Testis (tissue), 3 donors: ENCODE results near the gene MAPRE2. TPM values are rescaled to one million over a fixed set of nuclear protein-coding genes. Genes with fewer than 3 reads are reported as not detected.

Experiments used
- DNase-seq: peaks from one replicate; pipeline ENCODE4 v3.0.0-alpha.2; 2019
- H3K27ac ChIP-seq, 2 donors: fragments of 200-600 bp; sonication (generic); one replicate each; pipeline ENCODE4 v1.5.1; 2019
- H3K27me3 ChIP-seq: fragments of 200-600 bp; sonication (generic); one replicate; pipeline ENCODE4 v1.5.1; 2019
- H3K36me3 ChIP-seq: fragments of 200-600 bp; sonication (generic); one replicate; pipeline ENCODE4 v1.5.1; 2017; ENCODE audit warnings: low read depth; ENCODE audit errors: missing control alignments
- H3K4me1 ChIP-seq: fragments of 200-600 bp; sonication (generic); one replicate; pipeline ENCODE4 v1.5.1; 2019
- H3K4me3 ChIP-seq, 2 donors: fragments of 200-600 bp; sonication (generic); one replicate each; pipeline ENCODE4 v1.5.1; 2017 to 2019
- H3K9me3 ChIP-seq: fragments of 200-600 bp; sonication (generic); one replicate; pipeline ENCODE4 v1.5.1; 2017
- POLR2A ChIP-seq: fragments of 450-650 bp; IDR thresholded peaks from one replicate; pipeline ENCODE4 v1.6.1; 2017; ENCODE audit warnings: antibody characterized with exemption, mild to moderate bottlenecking, moderate library complexity
- WGBS, 2 donors: methylation state at CpG; one replicate each; pipeline ENCODE4 v1.1.5; 2018; 5-methylcytosine and 5-hydroxymethylcytosine counted together
- intact Hi-C: fragments of 100-400 bp; cut with DNase I; formaldehyde crosslinking; loops from one replicate; pipeline ENCODE4 v1.15.1; 2023; ENCODE audit warnings: low total_unique reads
- polyA plus RNA-seq: library from polyadenylated mRNA; stranded (reverse); fragments of 350-450 nt; fragmentation: Illumina TruSeq; extraction: RNeasy Lipid Tissue Mini Kit (QIAGEN cat#74804); gene quantifications from one replicate; pipeline ENCODE4 v1.2.3, GENCODE V29; 2014; ENCODE audit warnings: low read depth, low replicate concordance; ENCODE audit not compliant: insufficient read depth
- total RNA-seq, 2 donors: library from RNA; depleted of rRNA; stranded (reverse); fragments of >200 nt; gene quantifications; one replicate each; pipeline ENCODE4 v1.2.3, GENCODE V29; 2016
- TF ChIP-seq, protein P1 (sequence below), 3 experiments: fragments of 450-650 bp in 2 of 3; fragments of 200-600 bp in 1 of 3; sonication (generic) in 1 of 3; IDR thresholded peaks; one replicate each; pipeline ENCODE4 v1.5.1; 2016 to 2019; ENCODE audit warnings: antibody characterized with exemption in 3 of 3, mild to moderate bottlenecking in 2 of 3, moderate library complexity in 1 of 3

MAPRE2 gene
- total and polyA plus RNA-seq, 3 donors from 2014 or later = 14.8 to 17.2 (median 15.2) TPM

DNA sequence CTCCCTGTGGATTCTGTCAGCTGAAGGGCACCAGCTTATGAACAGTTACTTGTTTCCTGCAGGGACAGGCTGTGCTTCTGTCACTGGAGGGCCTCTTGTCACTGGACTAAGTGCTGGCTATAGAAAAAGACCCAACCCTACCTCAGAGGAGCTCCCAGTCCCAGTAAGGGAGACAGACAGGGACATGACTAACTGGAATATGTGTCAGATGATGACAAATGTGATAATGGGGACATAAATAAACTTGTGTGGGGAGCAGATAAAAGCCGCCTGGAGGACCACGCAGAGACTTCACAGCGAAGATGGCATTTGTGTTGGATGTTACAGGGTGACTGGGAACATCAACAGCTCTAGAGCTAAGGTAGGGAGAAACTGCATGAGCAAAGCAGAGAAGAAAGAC is 95.0 kb downstream of the MAPRE2 start:
- Histone ChIP-seq H3K4me3 (no peak overlapping the region), H3K36me3 (no peaks in the 10 kb centered on the region), H3K27ac (no peak overlapping the region), H3K27me3 (no peaks in the 10 kb centered on the region), H3K4me1 (peaks cover 8% of the 10 kb centered on the region), H3K9me3 (no peaks in the 10 kb centered on the region)
- no peak for DNase-seq
- WGBS, 2 donors = 96 to 100% methylated on average over 3 of the region's 3 CpGs
- no peak for TF ChIP-seq POLR2A
- TF ChIP-seq, protein P1, sequence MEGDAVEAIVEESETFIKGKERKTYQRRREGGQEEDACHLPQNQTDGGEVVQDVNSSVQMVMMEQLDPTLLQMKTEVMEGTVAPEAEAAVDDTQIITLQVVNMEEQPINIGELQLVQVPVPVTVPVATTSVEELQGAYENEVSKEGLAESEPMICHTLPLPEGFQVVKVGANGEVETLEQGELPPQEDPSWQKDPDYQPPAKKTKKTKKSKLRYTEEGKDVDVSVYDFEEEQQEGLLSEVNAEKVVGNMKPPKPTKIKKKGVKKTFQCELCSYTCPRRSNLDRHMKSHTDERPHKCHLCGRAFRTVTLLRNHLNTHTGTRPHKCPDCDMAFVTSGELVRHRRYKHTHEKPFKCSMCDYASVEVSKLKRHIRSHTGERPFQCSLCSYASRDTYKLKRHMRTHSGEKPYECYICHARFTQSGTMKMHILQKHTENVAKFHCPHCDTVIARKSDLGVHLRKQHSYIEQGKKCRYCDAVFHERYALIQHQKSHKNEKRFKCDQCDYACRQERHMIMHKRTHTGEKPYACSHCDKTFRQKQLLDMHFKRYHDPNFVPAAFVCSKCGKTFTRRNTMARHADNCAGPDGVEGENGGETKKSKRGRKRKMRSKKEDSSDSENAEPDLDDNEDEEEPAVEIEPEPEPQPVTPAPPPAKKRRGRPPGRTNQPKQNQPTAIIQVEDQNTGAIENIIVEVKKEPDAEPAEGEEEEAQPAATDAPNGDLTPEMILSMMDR (IDR thresholded peaks at IDR 0.05) = no peak
- intact Hi-C loops = no loop called here

- DNase-seq = no peak
- no peak for TF ChIP-seq POLR2A
- TF ChIP-seq, protein P1 (IDR thresholded peaks at IDR 0.05) = no peak
- Histone ChIP-seq H3K27ac (no peak overlapping the region), H3K27me3 (no peaks in the 10 kb centered on the region), H3K9me3 (no peaks in the 10 kb centered on the region), H3K4me3 (no peak overlapping the region), H3K36me3 (no peaks in the 10 kb centered on the region), H3K4me1 (peaks cover 3% of the 10 kb centered on the region)
- intact Hi-C loops = no loop called here
- WGBS, 2 donors = 82 to 99% methylated on average over 2 of the region's 2 CpGs
Observed at GRCh38 chr18:35136885-35137284, 95.7 kb downstream of the MAPRE2 start.

GRCh38 chr18:35137632-35138031 is 96.4 kb downstream of the MAPRE2 start:
- H3K36me3 ChIP-seq = no peaks in the 10 kb centered on the region
- H3K4me3 ChIP-seq = no peak overlapping the region
- no peak for DNase-seq
- TF ChIP-seq, protein P1 (IDR thresholded peaks at IDR 0.05) = no peak
- no peak for TF ChIP-seq POLR2A
- no peak overlapping the region for H3K27ac ChIP-seq
- no peaks in the 10 kb centered on the region for H3K4me1 ChIP-seq
- intact Hi-C loops = no loop called here
- 90 to 94% methylated on average over 9 to 10 of the region's 10 CpGs for WGBS, 2 donors
- no peaks in the 10 kb centered on the region for H3K9me3 ChIP-seq
- H3K27me3 ChIP-seq = no peaks in the 10 kb centered on the region

GRCh38 chr18:35138773-35139172 is 97.6 kb downstream of the MAPRE2 start:
- no peaks in the 10 kb centered on the region for H3K36me3 ChIP-seq
- no peaks in the 10 kb centered on the region for H3K9me3 ChIP-seq
- DNase-seq = no peak
- 37 to 52% methylated on average over 6 of the region's 6 CpGs for WGBS, 2 donors
- no peaks in the 10 kb centered on the region for H3K4me1 ChIP-seq
- intact Hi-C loops = no loop called here
- no peak overlapping the region for H3K27ac ChIP-seq
- H3K27me3 ChIP-seq = no peaks in the 10 kb centered on the region
- TF ChIP-seq POLR2A = no peak
- TF ChIP-seq, protein P1 (IDR thresholded peaks at IDR 0.05) = no peak
- no peak overlapping the region for H3K4me3 ChIP-seq

GRCh38 chr18:35139517-35139916 is 98.3 kb downstream of the MAPRE2 start:
- 81 to 94% methylated on average over 3 of the region's 3 CpGs for WGBS, 2 donors

More at GRCh38 chr18:35139517-35139916, 98.3 kb downstream of the MAPRE2 start:
- Histone ChIP-seq H3K27ac (no peak overlapping the region), H3K27me3 (no peaks in the 10 kb centered on the region), H3K4me1 (no peaks in the 10 kb centered on the region), H3K9me3 (no peaks in the 10 kb centered on the region), H3K4me3 (no peak overlapping the region), H3K36me3 (no peaks in the 10 kb centered on the region)
- TF ChIP-seq POLR2A = no peak
- TF ChIP-seq, protein P1 (IDR thresholded peaks at IDR 0.05) = no peak
- intact Hi-C loops = no loop called here
- no peak for DNase-seq
